GM21390 (cell line): ENCODE results near the gene KRT84.
"Not testable (repeated sequence)": the region's sequence is repeated elsewhere in the genome, so short reads cannot be mapped to it uniquely, and the experiment has no call there.

Experiments
- ATAC-seq: cut with Tn5 transposase; IDR thresholded peaks from one replicate; pipeline ENCODE4 v1.9.1; 2021; ENCODE audit not compliant: unreplicated experiment

The KRT84 gene

DNA sequence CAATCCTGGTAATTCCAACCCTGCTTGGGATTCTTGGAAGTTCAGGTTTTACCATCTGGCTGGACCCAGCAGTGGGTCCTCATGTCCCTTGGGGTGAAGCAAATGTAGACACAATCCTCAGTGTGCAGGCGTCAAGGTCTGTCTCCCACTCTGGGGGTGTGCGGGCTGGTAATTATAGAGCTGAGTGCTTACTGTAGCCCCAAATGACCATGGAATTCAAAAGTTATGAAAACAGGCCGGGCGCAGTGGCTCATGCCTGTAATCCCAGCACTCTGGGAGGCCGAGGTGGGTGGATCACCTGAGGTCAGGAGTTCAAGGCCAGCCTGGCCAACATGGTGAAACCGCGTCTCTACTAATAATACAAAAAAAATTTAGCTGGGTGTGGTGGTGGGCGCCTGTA, 40.4 kb downstream of the KRT84 start:
- ATAC-seq, result not testable (repeated sequence)

DNA sequence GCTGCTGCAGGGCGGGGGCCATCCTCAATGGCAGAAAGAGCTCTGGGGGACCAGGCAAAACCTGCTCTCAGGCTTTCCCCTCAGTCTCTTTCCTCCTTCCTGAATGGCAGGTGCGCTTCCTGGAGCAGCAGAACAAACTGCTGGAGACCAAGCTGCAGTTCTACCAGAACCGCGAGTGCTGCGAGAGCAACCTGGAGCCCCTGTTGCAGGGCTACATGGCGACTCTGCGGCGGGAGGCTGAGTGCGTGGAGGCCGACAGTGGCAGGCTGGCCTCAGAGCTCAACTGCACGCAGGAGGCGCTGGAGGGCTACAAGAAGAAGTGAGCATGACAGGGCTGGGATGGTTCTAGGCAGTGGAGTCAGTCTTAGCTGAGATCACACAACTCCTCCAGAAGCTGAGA, 41.3 kb downstream of the KRT84 start:
- ATAC-seq, result no peak

DNA sequence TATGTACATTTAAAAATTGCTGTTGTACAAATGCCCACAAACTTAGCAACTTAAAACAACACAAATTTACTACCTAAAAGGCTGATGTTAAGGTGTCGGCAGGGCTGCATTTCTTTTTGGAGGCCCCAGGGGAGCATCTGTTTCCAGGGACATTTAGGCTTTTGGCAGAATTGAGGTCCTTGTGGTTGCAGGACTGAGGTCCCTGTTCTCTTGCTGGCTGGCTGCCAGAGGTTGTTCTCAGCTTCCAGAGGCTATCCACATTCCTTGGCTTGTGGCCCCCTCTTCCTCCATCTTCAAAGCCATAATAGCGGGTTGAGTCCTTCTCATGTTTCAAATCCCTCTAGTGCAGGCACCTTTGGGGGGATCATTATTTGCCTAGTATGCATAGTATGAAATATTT, 41.9 kb downstream of the KRT84 start:
- no peak for ATAC-seq

DNA sequence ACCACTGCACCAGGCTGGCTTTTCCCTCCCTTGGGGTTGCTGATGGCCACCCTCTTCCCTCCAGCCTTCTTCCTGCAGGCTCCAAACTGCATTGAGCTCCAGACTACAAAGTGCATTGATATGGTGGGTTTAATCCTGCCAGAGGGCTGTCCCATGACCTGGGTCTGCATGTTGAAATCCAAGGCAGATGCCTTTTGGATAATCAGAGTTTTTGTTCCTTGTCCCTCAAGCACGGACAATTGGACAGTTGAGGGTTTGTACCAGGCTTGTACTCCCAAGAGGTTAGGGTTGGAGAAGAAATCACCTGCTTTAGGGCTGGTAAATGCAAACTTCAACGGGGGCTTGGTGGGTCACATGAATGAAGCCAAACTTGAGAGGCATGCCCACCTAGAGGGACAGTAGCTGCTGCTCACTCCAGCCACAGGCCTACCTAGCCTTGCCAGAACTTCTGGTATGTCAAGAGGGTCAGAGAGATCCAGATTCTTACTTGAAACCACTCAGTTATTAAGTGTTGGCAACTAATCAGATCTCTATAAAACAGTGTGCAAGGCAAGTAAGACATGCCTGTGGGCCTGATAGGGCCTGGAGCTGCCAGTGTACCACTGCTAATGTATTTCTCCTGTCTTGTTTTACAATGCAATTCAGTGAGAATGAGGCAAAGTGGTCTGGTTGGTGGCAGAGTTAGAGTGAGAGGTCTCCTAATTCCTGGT, 42.5 kb downstream of the KRT84 start:
- ATAC-seq, result no peak

DNA sequence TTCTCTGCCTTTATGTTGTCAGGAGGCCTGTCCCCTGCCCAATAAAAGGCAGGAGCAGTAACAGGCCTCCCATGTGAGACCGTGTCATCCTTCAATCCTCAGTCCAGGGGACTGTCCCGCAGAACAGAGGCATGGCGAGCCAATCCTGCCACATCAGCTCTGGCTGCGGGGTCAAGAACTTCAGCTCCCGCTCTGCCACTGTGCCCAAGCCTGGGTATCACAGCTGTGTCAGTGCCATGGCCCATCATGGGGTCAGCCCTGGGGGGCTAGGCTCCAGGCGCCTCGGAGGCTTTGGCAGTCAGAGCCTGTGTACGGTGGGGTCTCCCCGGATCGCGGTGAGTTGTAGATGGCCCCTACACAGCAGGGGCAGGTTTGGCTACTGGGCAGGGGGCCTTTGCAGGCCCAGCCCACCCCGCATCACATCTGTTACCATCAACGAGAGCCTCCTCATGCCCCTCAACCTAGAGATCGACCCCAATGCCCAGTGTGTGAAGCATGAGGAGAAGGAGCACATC, 44.3 kb downstream of the KRT84 start:
- no peak for ATAC-seq

DNA sequence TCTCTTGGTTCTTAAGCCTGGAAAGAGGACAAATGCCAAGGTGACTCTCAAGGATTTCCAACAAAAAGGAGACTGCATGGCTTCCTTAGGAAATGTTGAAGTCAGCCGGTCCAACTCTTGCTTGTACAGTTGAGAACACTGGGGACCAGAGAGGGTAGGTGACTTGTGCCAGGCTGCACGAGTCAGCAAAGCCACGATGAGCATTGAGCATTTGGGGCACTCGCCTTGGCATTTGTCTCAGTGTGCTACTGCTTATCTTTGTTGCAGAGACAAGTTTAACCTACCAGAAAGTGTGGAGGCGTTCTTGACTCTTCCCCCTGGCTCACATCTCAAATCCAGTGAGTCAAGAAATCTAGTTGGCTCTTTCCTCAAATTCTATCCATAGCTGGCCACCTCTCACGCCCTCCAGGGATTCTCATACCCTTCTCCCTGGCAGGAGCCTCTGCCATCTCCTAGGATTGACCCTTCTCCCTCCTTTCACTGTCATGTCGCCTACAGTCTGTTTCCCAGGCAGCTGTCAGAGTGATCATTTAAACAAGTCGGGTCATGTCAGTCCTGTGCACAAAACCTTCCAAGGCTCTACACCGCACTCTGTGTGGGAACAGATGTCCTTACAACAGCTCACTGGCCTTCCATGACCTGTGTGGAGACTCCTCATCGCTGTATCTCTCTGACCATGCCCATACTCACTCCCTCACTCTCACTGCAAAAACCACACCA, 47.1 kb downstream of the KRT84 start:
- ATAC-seq, result no peak

DNA sequence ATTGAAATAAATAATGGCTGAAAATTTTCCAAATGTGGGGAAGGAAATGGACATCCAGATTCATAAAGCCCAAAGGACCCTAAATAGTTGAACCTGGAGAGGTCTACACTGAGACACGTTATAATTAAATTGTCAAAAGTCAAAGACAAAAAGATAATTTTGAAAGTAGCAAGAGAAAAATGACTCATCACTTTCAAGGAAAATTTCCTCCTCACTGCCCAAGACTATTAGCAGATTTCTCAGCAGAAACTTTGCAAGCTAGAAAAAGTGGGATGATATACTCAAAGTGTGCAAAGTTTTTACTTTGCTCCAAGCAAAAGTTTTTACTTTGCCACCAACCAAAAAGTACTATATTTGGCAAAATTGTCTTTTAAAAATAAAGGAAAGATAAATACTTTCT, 48.4 kb downstream of the KRT84 start:
- ATAC-seq, result no peak

DNA sequence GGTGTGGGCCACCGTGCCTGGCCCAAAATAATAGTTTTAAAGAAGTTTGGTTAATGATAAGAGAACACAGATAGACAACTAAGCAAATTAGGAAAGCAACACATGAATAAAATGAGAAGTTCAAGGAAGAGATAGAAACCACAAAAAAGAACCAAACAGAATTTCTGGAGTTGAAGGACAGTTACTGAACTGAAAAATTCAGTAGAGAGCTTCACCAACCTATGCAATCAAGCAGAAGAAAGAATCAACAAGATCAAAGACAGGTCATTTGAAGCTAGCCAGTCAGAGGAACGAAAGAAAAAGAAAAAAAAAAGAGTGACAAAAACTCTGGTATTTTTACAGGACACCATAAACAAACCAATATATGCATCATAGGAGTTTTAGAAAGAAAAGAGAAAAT, 48.8 kb downstream of the KRT84 start:
- no peak for ATAC-seq

DNA sequence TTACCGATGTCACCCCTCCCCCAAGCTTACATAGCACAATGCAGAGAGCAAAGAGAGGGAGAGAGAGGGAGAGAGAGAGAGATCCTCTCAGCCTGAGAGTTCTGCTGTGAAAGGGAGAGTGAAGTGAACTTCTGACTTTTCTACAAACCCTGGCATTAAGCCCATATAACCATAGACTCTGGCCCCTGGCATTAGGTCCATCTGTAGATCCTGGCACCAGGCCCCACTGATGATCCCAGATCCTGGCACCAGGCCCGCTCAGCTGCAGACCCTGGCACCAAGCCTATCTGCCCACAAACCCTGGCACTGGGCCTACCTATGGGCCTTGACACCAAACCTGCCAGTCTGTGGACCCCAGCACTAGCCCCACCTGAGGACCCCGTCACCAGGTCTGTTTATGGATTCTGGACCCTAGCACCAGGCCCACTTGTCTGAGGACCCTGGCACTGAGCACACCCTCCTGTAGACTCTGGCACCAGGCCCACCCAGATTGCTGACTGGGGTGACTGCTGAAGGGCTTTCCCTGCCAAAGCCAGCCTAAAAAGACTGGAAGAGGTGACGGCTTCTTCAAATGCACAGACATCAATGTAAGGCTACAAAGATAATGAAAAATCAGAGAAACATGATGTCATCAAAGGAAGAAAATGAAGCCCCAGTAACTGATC, 49.7 kb downstream of the KRT84 start:
- ATAC-seq, result no peak

DNA sequence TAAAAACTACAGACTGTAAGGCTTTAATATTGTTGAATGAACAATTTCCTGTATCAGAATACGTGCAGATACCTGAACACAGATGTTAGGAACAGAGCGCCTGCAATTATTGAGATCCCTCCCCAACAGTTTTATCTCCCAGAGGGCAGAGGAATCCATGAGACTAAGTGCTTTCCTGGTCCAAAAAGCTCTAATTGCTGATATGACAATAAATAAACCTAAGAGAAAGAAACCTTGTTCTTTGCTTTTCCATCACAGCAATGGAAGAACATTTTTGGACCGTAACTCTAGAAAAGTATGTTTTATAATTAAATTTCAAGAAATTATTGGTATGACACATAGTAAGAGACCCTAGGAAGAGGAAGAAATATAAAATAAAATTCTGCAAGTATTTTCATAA, 51.3 kb downstream of the KRT84 start:
- no peak for ATAC-seq

DNA sequence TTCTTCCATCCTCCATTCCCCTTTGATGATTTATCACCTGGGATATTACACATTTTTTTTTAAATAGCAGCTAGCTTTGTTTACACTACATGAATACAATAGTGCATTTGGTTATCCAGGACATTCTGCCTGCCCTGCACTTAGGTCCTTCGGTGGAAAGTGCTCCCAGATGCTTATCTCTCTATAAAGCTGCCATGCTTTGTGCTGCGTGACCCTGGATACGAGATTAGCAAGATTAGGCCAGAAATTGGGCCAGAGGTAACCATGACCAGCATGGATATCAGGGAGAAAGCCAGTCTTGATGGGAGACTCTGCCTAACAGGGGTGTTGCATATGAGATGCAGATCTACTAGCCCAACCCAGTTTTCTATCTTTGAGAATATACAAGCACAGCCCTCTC, 52.1 kb downstream of the KRT84 start:
- no peak for ATAC-seq

DNA sequence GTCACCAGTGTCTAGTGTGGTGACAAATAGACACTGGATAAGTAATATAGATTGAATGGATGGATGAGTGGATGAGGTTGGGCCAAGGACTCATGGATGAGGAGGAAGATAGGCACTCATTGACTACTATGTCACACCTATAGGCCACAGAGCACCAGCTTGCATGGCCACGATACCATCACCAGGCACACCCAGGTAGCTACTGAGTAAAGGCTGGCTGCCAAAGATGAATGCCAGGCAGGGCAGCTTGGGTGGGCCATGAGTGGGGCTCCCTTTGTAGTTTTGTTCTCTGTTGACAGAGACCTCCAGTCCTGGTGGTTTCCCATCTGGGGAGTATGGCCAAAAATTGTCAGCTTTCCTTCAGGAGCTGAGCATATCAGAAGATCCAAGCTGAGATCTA, 53.1 kb downstream of the KRT84 start:
- no peak for ATAC-seq

DNA sequence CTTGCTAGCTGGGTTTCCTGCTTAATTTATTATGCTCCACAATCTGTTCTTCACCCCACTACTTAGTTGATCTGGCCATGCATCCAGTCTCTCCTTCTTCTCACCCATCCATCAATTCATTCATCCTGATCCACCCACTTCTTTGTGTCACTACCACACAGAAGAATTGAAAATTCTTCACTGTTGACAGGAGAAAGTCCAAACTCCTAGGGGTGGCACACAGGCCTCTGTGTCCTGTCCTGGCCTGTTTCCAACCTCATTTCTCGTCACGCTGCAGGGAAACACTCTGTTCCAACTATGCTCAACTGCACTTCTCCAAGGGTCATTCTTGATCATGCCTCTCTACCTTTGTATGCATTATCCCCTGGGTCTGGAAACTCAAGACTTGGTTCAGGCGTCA, 53.6 kb downstream of the KRT84 start:
- ATAC-seq, result no peak

DNA sequence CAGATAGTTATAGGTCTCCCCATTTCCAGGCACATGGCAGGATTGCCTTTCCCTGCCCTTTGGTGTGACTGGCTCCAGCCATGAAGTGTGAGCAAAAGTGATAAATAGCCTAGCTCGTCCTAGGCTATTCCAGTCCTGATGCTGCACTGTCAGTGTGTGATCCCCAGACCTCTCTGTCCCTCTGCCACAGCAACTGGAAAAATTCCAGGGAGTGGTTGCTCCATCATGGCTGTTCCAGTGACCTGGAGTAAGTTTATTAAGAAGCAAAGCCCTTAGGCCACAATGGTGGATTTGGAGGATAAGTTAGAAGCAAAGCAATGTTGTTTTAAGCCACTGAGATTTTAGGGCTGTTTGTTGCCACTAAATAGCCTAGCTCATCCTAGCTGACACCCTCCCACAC, 54.4 kb downstream of the KRT84 start:
- ATAC-seq, result no peak

DNA sequence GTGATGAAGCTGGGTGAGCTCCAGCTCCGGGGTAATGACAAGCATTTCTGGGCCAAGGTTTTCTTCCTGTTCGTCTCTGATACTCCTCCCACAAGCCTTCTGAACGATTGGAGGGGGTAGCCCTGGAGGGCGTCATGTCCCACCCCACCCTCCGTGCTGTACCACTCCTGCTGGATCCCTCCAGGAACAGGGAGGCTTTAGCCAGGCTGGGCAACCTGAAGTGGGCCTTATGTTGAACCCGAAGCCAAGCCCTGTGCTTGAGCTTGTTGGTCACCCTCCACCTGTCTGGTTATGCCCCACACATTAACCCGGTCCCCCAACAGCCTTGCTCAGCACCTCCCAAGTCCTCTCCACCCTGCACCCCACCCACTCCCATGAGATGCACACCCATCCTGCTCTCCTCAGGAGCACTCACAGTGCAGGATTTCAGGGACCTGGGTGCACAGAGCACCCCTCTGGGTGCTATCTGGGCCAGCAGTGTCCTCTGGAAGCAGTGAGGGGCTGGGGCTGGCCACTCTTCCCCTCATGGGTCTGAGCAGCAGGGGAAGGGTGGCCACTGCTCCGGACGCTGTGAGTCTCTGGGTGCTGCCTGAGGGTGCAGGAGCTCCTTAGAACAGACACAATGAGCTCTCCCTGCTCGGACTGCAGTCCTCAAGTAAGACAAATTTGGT, 57.5 kb downstream of the KRT84 start:
- ATAC-seq, result no peak
